WTC11 (cell line): ENCODE measurements around the gene CLIP3. TPM values are rescaled to one million over a fixed set of nuclear protein-coding genes. Genes with fewer than 3 reads are reported as not detected.

Source experiments
- ATAC-seq: fragments of 200-7000 bp; cut with Tn5 transposase; 2 replicates; pipeline ENCODE4 v1.10.0; 2021; ENCODE audit warnings: mild to moderate bottlenecking, moderate library complexity
- CTCF ChIA-PET: fragments of 300-600 bp; sonication (Branson Sonifier 250); formaldehyde crosslinking; loops from one replicate; lab custom pipeline; 2021; ENCODE audit warnings: antibody characterized with exemption; lab: Charles Lee
- POLR2A ChIA-PET: fragments of 350-600 bp; sonication (Branson Sonifier 250); formaldehyde crosslinking; loops from one replicate; lab custom pipeline; 2021; ENCODE audit warnings: antibody characterized with exemption; lab: Charles Lee
- DNase-seq: peaks from one replicate; pipeline ENCODE4 v3.0.0; 2021; ENCODE audit warnings: low spot score
- H3K27ac Mint-ChIP-seq: 2 replicates; pipeline ENCODE4 v1.8.0; 2021; ENCODE audit warnings: mixed read lengths
- H3K27me3 Mint-ChIP-seq: 2 replicates; pipeline ENCODE4 v1.8.0; 2021; ENCODE audit warnings: low read depth, mild to moderate bottlenecking, moderate library complexity, mixed read lengths
- H3K36me3 Mint-ChIP-seq: 2 replicates; pipeline ENCODE4 v1.8.0; 2021; ENCODE audit warnings: mixed read lengths
- H3K4me1 Mint-ChIP-seq: 2 replicates; pipeline ENCODE4 v1.8.0; 2022; ENCODE audit warnings: mixed read lengths
- H3K4me3 Mint-ChIP-seq: 2 replicates; pipeline ENCODE4 v1.8.0; 2021; ENCODE audit warnings: mild to moderate bottlenecking, moderate library complexity, mixed read lengths
- H3K9me3 Mint-ChIP-seq: 2 replicates; pipeline ENCODE4 v1.8.0; 2021; ENCODE audit warnings: mixed read lengths
- ATF3 ChIP-seq: sonication (generic); formaldehyde crosslinking; conservative IDR thresholded peaks from 2 replicates; pipeline ENCODE4 v1.8.1; 2022; ENCODE audit warnings: mild to moderate bottlenecking, missing genetic modification reagents
- CREB1 ChIP-seq: sonication (generic); formaldehyde crosslinking; IDR thresholded peaks from 2 replicates; pipeline ENCODE4 v1.8.0; 2023; ENCODE audit warnings: mild to moderate bottlenecking, missing genetic modification reagents
- ETV6 ChIP-seq: sonication (generic); formaldehyde crosslinking; IDR thresholded peaks from 2 replicates; pipeline ENCODE4 v1.8.1; 2022; ENCODE audit warnings: mild to moderate bottlenecking, missing genetic modification reagents
- FOXP4 ChIP-seq: sonication (generic); formaldehyde crosslinking; IDR thresholded peaks from 2 replicates; pipeline ENCODE4 v1.8.0; 2022; ENCODE audit warnings: mild to moderate bottlenecking, missing genetic modification reagents
- GTF2I ChIP-seq: fragments of 250-450 bp; sonication (Bioruptor Pico); conservative IDR thresholded peaks from 2 replicates; pipeline ENCODE4 v1.4.0; 2021; ENCODE audit warnings: mild to moderate bottlenecking
- HMGXB4 ChIP-seq: sonication (generic); formaldehyde crosslinking; IDR thresholded peaks from 2 replicates; pipeline ENCODE4 v1.8.1; 2023; ENCODE audit warnings: mild to moderate bottlenecking, moderate library complexity, missing genetic modification reagents
- IRF1 ChIP-seq: sonication (generic); formaldehyde crosslinking; IDR thresholded peaks from 2 replicates; pipeline ENCODE4 v1.8.0; 2023; ENCODE audit warnings: missing genetic modification reagents
- KAT7 ChIP-seq: sonication (generic); formaldehyde crosslinking; IDR thresholded peaks from 2 replicates; pipeline ENCODE4 v1.8.1; 2023; ENCODE audit warnings: missing genetic modification reagents, mild to moderate bottlenecking, borderline replicate concordance
- NFE2L1 ChIP-seq: sonication (generic); formaldehyde crosslinking; IDR thresholded peaks from 2 replicates; pipeline ENCODE4 v1.8.1; 2023; ENCODE audit warnings: missing genetic modification reagents
- TCF7 ChIP-seq: sonication (generic); formaldehyde crosslinking; IDR thresholded peaks from 2 replicates; pipeline ENCODE4 v1.8.0; 2022; ENCODE audit warnings: mild to moderate bottlenecking, low read depth, missing genetic modification reagents, moderate library complexity
- ZBTB21 ChIP-seq: sonication (generic); formaldehyde crosslinking; IDR thresholded peaks from 2 replicates; pipeline ENCODE4 v1.8.1; 2023; ENCODE audit warnings: mild to moderate bottlenecking, missing genetic modification reagents, borderline replicate concordance
- ZNF138 ChIP-seq: sonication (generic); formaldehyde crosslinking; conservative IDR thresholded peaks from 2 replicates; pipeline ENCODE4 v1.8.1; 2022; ENCODE audit warnings: mild to moderate bottlenecking, moderate library complexity, missing genetic modification reagents
- ZNF232 ChIP-seq: sonication (generic); formaldehyde crosslinking; IDR thresholded peaks from 2 replicates; pipeline ENCODE4 v1.8.0; 2022; ENCODE audit warnings: mild to moderate bottlenecking, missing genetic modification reagents
- ZNF317 ChIP-seq: sonication (generic); formaldehyde crosslinking; IDR thresholded peaks from 2 replicates; pipeline ENCODE4 v1.8.1; 2023; ENCODE audit warnings: low read depth, mild to moderate bottlenecking, moderate library complexity, missing genetic modification reagents, borderline replicate concordance
- ZNF512 ChIP-seq: sonication (generic); formaldehyde crosslinking; IDR thresholded peaks from 2 replicates; pipeline ENCODE4 v1.8.1; 2022; ENCODE audit warnings: missing genetic modification reagents, borderline replicate concordance
- total RNA-seq: library from RNA; stranded (reverse); gene quantifications from 3 replicates; pipeline ENCODE4 v1.2.3, GENCODE V29; 2021

Gene CLIP3
- total RNA-seq, 1 experiment from 2014 or later: 16.2 TPM

- Mint-ChIP-seq H3K4me3 (no peak overlapping the region), H3K4me1 (no peaks in the 10 kb centered on the region), H3K9me3 (no peaks in the 10 kb centered on the region), H3K27me3 (no peaks in the 10 kb centered on the region), H3K27ac (peak overlapping the region; percentile 53; the same call in 1 of the 2 replicates)
- no peak for DNase-seq
- no peak for ATAC-seq
- POLR2A ChIA-PET: no interaction called here
- TF ChIP-seq CREB1 (CRISPR knock-in tag) (no peak), GTF2I (CRISPR knock-in tag) (no peak), IRF1 (no peak), ZNF317 (CRISPR knock-in tag) (no peak), NFE2L1 (CRISPR knock-in tag) (no peak)
- TF ChIP-seq, all 79 proteins: peak for 0
- CTCF ChIA-PET: interaction anchor here (1.2 kb wide), 1 partner anchor 19 kb away, joined by 3 read pairs; no protein-coding TSS in a partner anchor
- peaks cover 56% of the 10 kb centered on the region for H3K36me3 Mint-ChIP-seq
Measured at GRCh38 chr19:36079389-36079945, 46.8 kb upstream of the CLIP3 start.

GRCh38 chr19:36073121-36073876, 40.6 kb upstream of the CLIP3 start:
- no peak overlapping the region for H3K4me3 Mint-ChIP-seq
- DNase-seq: no peak
- no peak overlapping the region for H3K27ac Mint-ChIP-seq
- ChIA-PET CTCF (no interaction called here), POLR2A (no interaction called here)
- TF ChIP-seq FOXP4: no peak
- no peak for TF ChIP-seq KAT7 (CRISPR knock-in tag)
- TF ChIP-seq ETV6: no peak
- no peak for TF ChIP-seq TCF7 (CRISPR knock-in tag)
- no peak for TF ChIP-seq ATF3 (CRISPR knock-in tag)
- TF ChIP-seq ZNF512 (CRISPR knock-in tag): no peak
- TF ChIP-seq ZNF232 (CRISPR knock-in tag): no peak
- no peak for TF ChIP-seq ZNF138 (CRISPR knock-in tag)
- TF ChIP-seq HMGXB4 (CRISPR knock-in tag): no peak
- TF ChIP-seq ZBTB21 (CRISPR knock-in tag): no peak
- no peaks in the 10 kb centered on the region for H3K4me1 Mint-ChIP-seq
- ATAC-seq: no peak
- H3K36me3 Mint-ChIP-seq: peaks cover 52% of the 10 kb centered on the region
- H3K27me3 Mint-ChIP-seq: no peaks in the 10 kb centered on the region
- 0 out of 2 replicates have a peak, but pooled peaks cover 4% of the 10 kb centered on the region for H3K9me3 Mint-ChIP-seq
